Activated effector memory CD4-positive, alpha-beta T cell treated with anti-CD3 and anti-CD28 coated beads, Interleukin-2, amount 50 U/mL, for 16 hours (primary cell): ENCODE data around the gene NFKB2.

Source experiments
- DNase-seq: peaks from one replicate; pipeline ENCODE4 v3.0.0-alpha.2; 2020

The NFKB2 gene

GRCh38 chr10:102424916-102425315 lies 29.4 kb downstream of the NFKB2 start:
- DNase-seq, result no peak

GRCh38 chr10:102425444-102425843 lies 29.9 kb downstream of the NFKB2 start:
- DNase-seq, result no peak

- no peak for DNase-seq
Observed at GRCh38 chr10:102426803-102427287, 31.3 kb downstream of the NFKB2 start.

- no peak for DNase-seq
Observed at GRCh38 chr10:102429468-102429867, 34.0 kb downstream of the NFKB2 start.

- no peak for DNase-seq
Observed at GRCh38 chr10:102431452-102432124, 36.1 kb downstream of the NFKB2 start.

GRCh38 chr10:102432162-102432950 lies 36.9 kb downstream of the NFKB2 start, which contains the start of gene CUEDC2:
CUEDC2 (minus strand) TSS chr10:102432574; CDS start chr10:102425188, 7,386 bp downstream.
- DNase-seq, result peak; percentile 97

- DNase-seq, result no peak
Observed at GRCh38 chr10:102433619-102434046, 38.1 kb downstream of the NFKB2 start.

- no peak for DNase-seq
Observed at GRCh38 chr10:102434394-102435132, 39.1 kb downstream of the NFKB2 start.

GRCh38 chr10:102435133-102435497 lies 39.6 kb downstream of the NFKB2 start:
- DNase-seq, result no peak

GRCh38 chr10:102435529-102436233 lies 40.2 kb downstream of the NFKB2 start:
- peak; percentile 77 for DNase-seq

GRCh38 chr10:102436312-102436711 lies 40.8 kb downstream of the NFKB2 start:
- no peak for DNase-seq

GRCh38 chr10:102437515-102437914 lies 42.0 kb downstream of the NFKB2 start:
- no peak for DNase-seq

GRCh38 chr10:102438374-102438773 lies 42.9 kb downstream of the NFKB2 start:
- DNase-seq, result no peak

GRCh38 chr10:102444851-102445250 lies 49.3 kb downstream of the NFKB2 start:
- DNase-seq, result no peak

- peak; percentile 94 for DNase-seq
Observed at GRCh38 chr10:102449321-102450123, 54.0 kb downstream of the NFKB2 start.

GRCh38 chr10:102450124-102450373 lies 54.5 kb downstream of the NFKB2 start:
- DNase-seq, result no peak

- peak; percentile 94 for DNase-seq
Observed at GRCh38 chr10:102450374-102451104, 55.0 kb downstream of the NFKB2 start.

GRCh38 chr10:102451105-102451969 lies 55.8 kb downstream of the NFKB2 start, which contains the start of gene C10orf95:
C10orf95 (minus strand) TSS chr10:102451543; CDS start chr10:102451093, 450 bp downstream.
- no peak for DNase-seq
